ENCODE data around the gene TP53RK. TPM values are rescaled to one million over a fixed set of nuclear protein-coding genes. Genes with fewer than 3 reads are reported as not detected.

TP53RK gene
- total and polyA plus RNA-seq, 2 of the 13 experiments (the other 11 are each of a cell fraction or from before 2014, with no cell fraction given): 12.9 to 25.5 TPM

GRCh38 chr20:46708172-46708860 lies 19.1 kb upstream of the TP53RK start (continued):
- TF ChIP-seq HNRNPL (IDR thresholded peaks at IDR 0.05; ENCODE audit: low read depth, low read length): 0 out of 2 replicates have a peak, but pooled peaks have one; percentile 55
- peak in 1 of 2 experiments; percentile 89 for TF ChIP-seq POLR2A (IDR thresholded peaks at IDR 0.05; ENCODE audit: insufficient read depth in 1 of 2, low read depth in 2 of 2, low read length in 2 of 2)
- no peak for TF ChIP-seq RBM22 (optimal IDR thresholded peaks at IDR 0.05; ENCODE audit: low read length)
- peak; percentile 70; the same call in 1 of the 2 replicates for TF ChIP-seq ERF (CRISPR knock-in tag; IDR thresholded peaks at IDR 0.05)
- TF ChIP-seq, protein P1, sequence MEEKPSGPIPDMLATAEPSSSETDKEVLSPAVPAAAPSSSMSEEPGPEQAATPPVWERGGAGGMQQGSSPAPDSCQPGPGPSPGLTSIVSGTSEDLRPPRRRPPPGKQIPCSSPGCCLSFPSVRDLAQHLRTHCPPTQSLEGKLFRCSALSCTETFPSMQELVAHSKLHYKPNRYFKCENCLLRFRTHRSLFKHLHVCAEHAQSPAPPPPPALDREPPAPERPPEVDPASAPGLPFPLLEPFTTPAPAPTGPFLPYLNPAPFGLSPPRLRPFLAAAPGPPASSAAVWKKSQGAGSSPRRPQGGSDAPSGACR (CRISPR knock-in tag; IDR thresholded peaks at IDR 0.05): 0 out of 2 replicates have a peak, but pooled peaks have one; percentile 32
- TF ChIP-seq, protein P2, sequence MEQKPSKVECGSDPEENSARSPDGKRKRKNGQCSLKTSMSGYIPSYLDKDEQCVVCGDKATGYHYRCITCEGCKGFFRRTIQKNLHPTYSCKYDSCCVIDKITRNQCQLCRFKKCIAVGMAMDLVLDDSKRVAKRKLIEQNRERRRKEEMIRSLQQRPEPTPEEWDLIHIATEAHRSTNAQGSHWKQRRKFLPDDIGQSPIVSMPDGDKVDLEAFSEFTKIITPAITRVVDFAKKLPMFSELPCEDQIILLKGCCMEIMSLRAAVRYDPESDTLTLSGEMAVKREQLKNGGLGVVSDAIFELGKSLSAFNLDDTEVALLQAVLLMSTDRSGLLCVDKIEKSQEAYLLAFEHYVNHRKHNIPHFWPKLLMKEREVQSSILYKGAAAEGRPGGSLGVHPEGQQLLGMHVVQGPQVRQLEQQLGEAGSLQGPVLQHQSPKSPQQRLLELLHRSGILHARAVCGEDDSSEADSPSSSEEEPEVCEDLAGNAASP (CRISPR knock-in tag; IDR thresholded peaks at IDR 0.05; ENCODE audit: borderline replicate concordance): peak; percentile 51; the same call in 1 of the 2 replicates
- TF ChIP-seq TFE3 (CRISPR knock-in tag; IDR thresholded peaks at IDR 0.05): peak; percentile 43
- TF ChIP-seq, protein P3, sequence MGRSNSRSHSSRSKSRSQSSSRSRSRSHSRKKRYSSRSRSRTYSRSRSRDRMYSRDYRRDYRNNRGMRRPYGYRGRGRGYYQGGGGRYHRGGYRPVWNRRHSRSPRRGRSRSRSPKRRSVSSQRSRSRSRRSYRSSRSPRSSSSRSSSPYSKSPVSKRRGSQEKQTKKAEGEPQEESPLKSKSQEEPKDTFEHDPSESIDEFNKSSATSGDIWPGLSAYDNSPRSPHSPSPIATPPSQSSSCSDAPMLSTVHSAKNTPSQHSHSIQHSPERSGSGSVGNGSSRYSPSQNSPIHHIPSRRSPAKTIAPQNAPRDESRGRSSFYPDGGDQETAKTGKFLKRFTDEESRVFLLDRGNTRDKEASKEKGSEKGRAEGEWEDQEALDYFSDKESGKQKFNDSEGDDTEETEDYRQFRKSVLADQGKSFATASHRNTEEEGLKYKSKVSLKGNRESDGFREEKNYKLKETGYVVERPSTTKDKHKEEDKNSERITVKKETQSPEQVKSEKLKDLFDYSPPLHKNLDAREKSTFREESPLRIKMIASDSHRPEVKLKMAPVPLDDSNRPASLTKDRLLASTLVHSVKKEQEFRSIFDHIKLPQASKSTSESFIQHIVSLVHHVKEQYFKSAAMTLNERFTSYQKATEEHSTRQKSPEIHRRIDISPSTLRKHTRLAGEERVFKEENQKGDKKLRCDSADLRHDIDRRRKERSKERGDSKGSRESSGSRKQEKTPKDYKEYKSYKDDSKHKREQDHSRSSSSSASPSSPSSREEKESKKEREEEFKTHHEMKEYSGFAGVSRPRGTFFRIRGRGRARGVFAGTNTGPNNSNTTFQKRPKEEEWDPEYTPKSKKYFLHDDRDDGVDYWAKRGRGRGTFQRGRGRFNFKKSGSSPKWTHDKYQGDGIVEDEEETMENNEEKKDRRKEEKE (IDR thresholded peaks at IDR 0.05): no peak
- no peak for TF ChIP-seq SNAPC5 (CRISPR knock-in tag; IDR thresholded peaks at IDR 0.05; ENCODE audit: borderline replicate concordance)
- no peak for TF ChIP-seq KDM6A (CRISPR knock-in tag; IDR thresholded peaks at IDR 0.05; ENCODE audit: low read depth)
- no peak for TF ChIP-seq JDP2 (CRISPR knock-in tag; IDR thresholded peaks at IDR 0.05; ENCODE audit: borderline replicate concordance)
- TF ChIP-seq, protein P4, sequence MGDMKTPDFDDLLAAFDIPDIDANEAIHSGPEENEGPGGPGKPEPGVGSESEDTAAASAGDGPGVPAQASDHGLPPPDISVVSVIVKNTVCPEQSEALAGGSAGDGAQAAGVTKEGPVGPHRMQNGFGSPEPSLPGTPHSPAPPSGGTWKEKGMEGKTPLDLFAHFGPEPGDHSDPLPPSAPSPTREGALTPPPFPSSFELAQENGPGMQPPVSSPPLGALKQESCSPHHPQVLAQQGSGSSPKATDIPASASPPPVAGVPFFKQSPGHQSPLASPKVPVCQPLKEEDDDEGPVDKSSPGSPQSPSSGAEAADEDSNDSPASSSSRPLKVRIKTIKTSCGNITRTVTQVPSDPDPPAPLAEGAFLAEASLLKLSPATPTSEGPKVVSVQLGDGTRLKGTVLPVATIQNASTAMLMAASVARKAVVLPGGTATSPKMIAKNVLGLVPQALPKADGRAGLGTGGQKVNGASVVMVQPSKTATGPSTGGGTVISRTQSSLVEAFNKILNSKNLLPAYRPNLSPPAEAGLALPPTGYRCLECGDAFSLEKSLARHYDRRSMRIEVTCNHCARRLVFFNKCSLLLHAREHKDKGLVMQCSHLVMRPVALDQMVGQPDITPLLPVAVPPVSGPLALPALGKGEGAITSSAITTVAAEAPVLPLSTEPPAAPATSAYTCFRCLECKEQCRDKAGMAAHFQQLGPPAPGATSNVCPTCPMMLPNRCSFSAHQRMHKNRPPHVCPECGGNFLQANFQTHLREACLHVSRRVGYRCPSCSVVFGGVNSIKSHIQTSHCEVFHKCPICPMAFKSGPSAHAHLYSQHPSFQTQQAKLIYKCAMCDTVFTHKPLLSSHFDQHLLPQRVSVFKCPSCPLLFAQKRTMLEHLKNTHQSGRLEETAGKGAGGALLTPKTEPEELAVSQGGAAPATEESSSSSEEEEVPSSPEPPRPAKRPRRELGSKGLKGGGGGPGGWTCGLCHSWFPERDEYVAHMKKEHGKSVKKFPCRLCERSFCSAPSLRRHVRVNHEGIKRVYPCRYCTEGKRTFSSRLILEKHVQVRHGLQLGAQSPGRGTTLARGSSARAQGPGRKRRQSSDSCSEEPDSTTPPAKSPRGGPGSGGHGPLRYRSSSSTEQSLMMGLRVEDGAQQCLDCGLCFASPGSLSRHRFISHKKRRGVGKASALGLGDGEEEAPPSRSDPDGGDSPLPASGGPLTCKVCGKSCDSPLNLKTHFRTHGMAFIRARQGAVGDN (CRISPR knock-in tag; IDR thresholded peaks at IDR 0.05): peak; percentile 75
- peak; percentile 81 for TF ChIP-seq PRDM10 (CRISPR knock-in tag; IDR thresholded peaks at IDR 0.05; ENCODE audit: low read depth)

Data from HepG2 (cell line).